ENCODE measurements around the gene MTA3.

MTA3 gene

DNA sequence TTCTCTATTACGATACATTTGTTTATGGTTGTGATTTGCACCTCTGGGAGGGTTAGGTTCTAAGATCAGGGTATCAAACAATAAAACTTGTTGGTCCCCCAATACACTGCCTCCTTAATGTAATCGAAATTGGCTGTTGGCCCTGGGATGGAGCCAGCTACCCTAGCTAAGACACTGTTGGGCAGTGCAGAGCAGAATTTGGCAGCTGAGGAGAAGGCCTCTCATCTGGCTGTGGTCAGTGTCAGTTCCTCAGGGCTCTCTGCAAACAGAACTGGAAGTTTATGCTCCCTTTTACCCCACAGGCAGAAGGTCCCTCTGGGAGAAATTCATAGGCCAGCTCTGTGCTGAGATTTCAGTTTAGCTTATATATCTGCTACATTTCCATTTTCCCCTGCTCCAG, 232.5 kb downstream of the MTA3 start:
- no peak overlapping the region for H3K4me3 ChIP-seq (ENCODE audit: control insufficient read depth, low read depth, low read length)
- TF ChIP-seq CTCF (conservative IDR thresholded peaks at IDR 0.05; ENCODE audit: control insufficient read depth, insufficient read depth, low read depth, low read length): no peak
- DNase-seq (ENCODE audit: low read depth): no peak

GRCh38 chr2:42801381-42801780, 232.9 kb downstream of the MTA3 start:
- DNase-seq (ENCODE audit: low read depth): no peak
- TF ChIP-seq CTCF (conservative IDR thresholded peaks at IDR 0.05; ENCODE audit: control insufficient read depth, insufficient read depth, low read depth, low read length): no peak
- no peak overlapping the region for H3K4me3 ChIP-seq (ENCODE audit: control insufficient read depth, low read depth, low read length)

DNA sequence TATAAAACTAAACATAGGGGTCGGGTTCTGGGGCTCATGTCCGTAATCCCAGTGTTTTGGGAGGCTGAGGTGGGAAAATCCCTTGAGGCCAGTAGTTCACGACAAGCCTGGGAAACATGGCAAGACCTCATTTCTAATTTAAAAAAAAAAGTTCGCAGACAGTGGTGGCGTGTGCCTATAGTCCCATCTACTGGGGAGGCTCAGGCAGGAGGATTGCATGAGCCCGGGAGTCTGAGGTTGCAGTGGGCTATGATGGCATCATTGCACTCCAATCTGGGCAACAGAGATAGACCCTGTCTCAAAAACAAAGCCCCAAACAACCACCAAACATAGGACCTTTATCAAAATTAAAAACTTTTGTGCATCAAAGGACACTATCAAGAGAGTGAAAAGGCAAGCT, 233.7 kb downstream of the MTA3 start:
- no peak for TF ChIP-seq CTCF (conservative IDR thresholded peaks at IDR 0.05; ENCODE audit: control insufficient read depth, insufficient read depth, low read depth, low read length)
- no peak for DNase-seq (ENCODE audit: low read depth)

DNA sequence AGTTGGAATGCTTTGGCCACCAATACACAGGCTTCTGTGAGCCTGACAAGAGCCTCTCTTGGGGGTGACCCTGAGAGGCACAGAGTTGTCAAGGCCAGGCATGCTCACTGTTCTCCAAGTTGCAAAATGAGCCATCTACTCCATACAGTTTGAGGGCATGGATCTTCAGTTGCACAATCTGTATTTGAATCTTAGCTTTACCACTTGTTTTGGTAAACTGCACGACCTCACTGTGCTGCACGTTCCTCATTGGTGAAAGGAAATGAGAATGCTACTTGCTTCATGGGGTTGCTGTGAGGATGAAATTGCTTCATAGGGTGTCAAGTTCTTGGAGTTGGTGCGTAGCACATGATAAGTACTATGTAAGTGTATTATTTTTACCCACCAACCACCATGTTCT, 235.9 kb downstream of the MTA3 start:
- TF ChIP-seq CTCF (conservative IDR thresholded peaks at IDR 0.05; ENCODE audit: control insufficient read depth, insufficient read depth, low read depth, low read length): no peak
- DNase-seq (ENCODE audit: low read depth): peak; percentile 71
- H3K4me3 ChIP-seq (ENCODE audit: control insufficient read depth, low read depth, low read length): no peak overlapping the region

More for the DNA sequence above, 233.7 kb downstream of the MTA3 start:
- no peak overlapping the region for H3K4me3 ChIP-seq (ENCODE audit: control insufficient read depth, low read depth, low read length)

DNA sequence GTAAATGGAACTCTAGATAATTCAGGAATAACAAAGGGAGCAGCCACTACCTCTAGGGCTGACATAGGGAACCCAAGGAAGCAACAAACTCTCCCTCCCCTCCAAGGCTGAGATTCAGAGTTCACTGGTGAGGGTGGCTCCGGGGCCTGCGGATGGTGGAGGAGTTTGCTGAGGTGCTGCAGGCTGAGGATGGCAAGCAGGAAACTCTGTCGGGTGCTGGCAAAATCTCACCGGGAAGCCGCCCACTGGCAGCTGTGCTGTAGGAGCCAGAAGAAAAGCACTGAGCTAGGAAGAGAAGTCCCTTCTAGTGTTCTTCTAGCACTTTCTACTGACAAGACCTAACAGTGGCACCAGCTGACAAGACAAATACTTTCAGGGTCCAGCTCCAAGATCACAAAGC, 236.5 kb downstream of the MTA3 start:
- no peak overlapping the region for H3K4me3 ChIP-seq (ENCODE audit: control insufficient read depth, low read depth, low read length)
- DNase-seq (ENCODE audit: low read depth): no peak
- TF ChIP-seq CTCF (conservative IDR thresholded peaks at IDR 0.05; ENCODE audit: control insufficient read depth, insufficient read depth, low read depth, low read length): no peak
